ENCODE measurements around the gene MXRA5. TPM values are rescaled to one million over a fixed set of nuclear protein-coding genes. Genes with fewer than 3 reads are reported as not detected.
"Not testable (repeated sequence)": the region's sequence is repeated elsewhere in the genome, so short reads cannot be mapped to it uniquely, and the experiment has no call there.

Gene MXRA5
- total and polyA plus RNA-seq, 4 donors, result 0.55 to 17.0 (median 3.9) TPM

GRCh38 chrX:3286196-3286945 is 60.1 kb downstream of the MXRA5 start:
- ATAC-seq (ENCODE audit: insufficient read depth, low FRiP score), result no peak

GRCh38 chrX:3280706-3281105 is 65.7 kb downstream of the MXRA5 start:
- ATAC-seq (ENCODE audit: insufficient read depth, low FRiP score) (no peak), DNase-seq (no peak)
- H3K4me1 ChIP-seq (ENCODE audit: control insufficient read depth in 5 of 5, insufficient read depth in 5 of 5, low read length in 5 of 5), result no peaks in the 10 kb centered on the region
- peaks cover 0 to 10% (median 3%) of the 10 kb centered on the region in 4 donors for H3K9me3 ChIP-seq (ENCODE audit: control insufficient read depth in 4 of 4, insufficient read depth in 3 of 4, low read length in 3 of 4)
- no peak overlapping the region for H3K27ac ChIP-seq (ENCODE audit: low read depth in 1 of 2, low read length in 1 of 2)
- H3K36me3 ChIP-seq (ENCODE audit: control insufficient read depth in 4 of 4, insufficient read depth in 4 of 4, low read length in 4 of 4), result no peaks in the 10 kb centered on the region
- no peak overlapping the region for H3K4me3 ChIP-seq
- peaks cover 0 to 40% (median 0%) of the 10 kb centered on the region in 3 donors for H3K27me3 ChIP-seq (ENCODE audit: control insufficient read depth in 3 of 3, insufficient read depth in 3 of 3, low read length in 2 of 3)
- WGBS, 2 donors, result 69 to 86% methylated on average over 1 of the region's 1 CpG
- no peak for TF ChIP-seq CTCF (IDR thresholded peaks at IDR 0.05; ENCODE audit: control extremely low read depth, extremely low read depth)
- no peak overlapping the region for H3K9ac ChIP-seq (ENCODE audit: insufficient read depth in 1 of 2, low read length in 2 of 2)

More at GRCh38 chrX:3286196-3286945, 60.1 kb downstream of the MXRA5 start:
- DNase-seq, result no peak
- peaks cover 0 to 2% (median 0%) of the 10 kb centered on the region in 4 donors for H3K9me3 ChIP-seq (ENCODE audit: control insufficient read depth in 4 of 4, insufficient read depth in 3 of 4, low read length in 3 of 4)
- no peak for TF ChIP-seq CTCF (IDR thresholded peaks at IDR 0.05; ENCODE audit: control extremely low read depth, extremely low read depth)
- H3K27ac ChIP-seq (ENCODE audit: low read depth in 1 of 2, low read length in 1 of 2), result no peak overlapping the region
- WGBS, 2 donors, result 74 to 86% methylated on average over 14 of the region's 14 CpGs
- no peaks in the 10 kb centered on the region for H3K36me3 ChIP-seq (ENCODE audit: control insufficient read depth in 4 of 4, insufficient read depth in 4 of 4, low read length in 4 of 4)
- H3K4me1 ChIP-seq (ENCODE audit: control insufficient read depth in 5 of 5, insufficient read depth in 5 of 5, low read length in 5 of 5), result no peaks in the 10 kb centered on the region
- no peak overlapping the region for H3K9ac ChIP-seq (ENCODE audit: insufficient read depth in 1 of 2, low read length in 2 of 2)
- no peak overlapping the region for H3K4me3 ChIP-seq
- peaks cover 0 to 40% (median 0%) of the 10 kb centered on the region in 3 donors for H3K27me3 ChIP-seq (ENCODE audit: control insufficient read depth in 3 of 3, insufficient read depth in 3 of 3, low read length in 2 of 3)

DNA sequence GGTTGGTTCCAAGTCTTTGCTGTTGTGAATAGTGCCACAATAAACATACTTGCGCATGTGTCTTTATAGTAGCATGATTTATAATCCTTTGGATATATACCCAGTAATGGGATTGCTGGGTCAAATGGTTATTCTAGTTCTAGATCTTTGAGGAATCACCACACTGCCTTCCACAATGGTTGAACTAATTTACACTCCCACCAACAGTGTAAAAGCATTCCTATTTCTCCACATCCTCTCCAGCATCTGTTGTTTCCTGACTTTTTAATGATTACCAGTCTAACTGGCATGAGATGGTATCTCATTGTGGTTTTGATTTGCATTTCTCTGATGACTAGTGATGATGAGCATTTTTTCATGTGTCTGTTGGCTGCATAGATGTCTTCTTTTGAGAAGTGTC is 72.8 kb downstream of the MXRA5 start:
- H3K27me3 ChIP-seq (ENCODE audit: control insufficient read depth in 3 of 3, insufficient read depth in 3 of 3, low read length in 2 of 3), result peaks cover 0 to 26% (median 0%) of the 10 kb centered on the region in 3 donors
- WGBS, 2 donors, result 96 to 100% methylated on average over 1 of the region's 1 CpG
- H3K4me3 ChIP-seq; H3K36me3 ChIP-seq (ENCODE audit: control insufficient read depth in 4 of 4, insufficient read depth in 4 of 4, low read length in 4 of 4); H3K9ac ChIP-seq (ENCODE audit: insufficient read depth in 1 of 2, low read length in 2 of 2); H3K4me1 ChIP-seq (ENCODE audit: control insufficient read depth in 5 of 5, insufficient read depth in 5 of 5, low read length in 5 of 5); H3K27ac ChIP-seq (ENCODE audit: low read depth in 1 of 2, low read length in 1 of 2); H3K9me3 ChIP-seq (ENCODE audit: control insufficient read depth in 4 of 4, insufficient read depth in 3 of 4, low read length in 3 of 4); ATAC-seq (ENCODE audit: insufficient read depth, low FRiP score); DNase-seq: not testable (repeated sequence)

- ATAC-seq (ENCODE audit: insufficient read depth, low FRiP score) (peak; percentile 34), DNase-seq (peak in 2 of 3 donors; percentile 14 to 16)
- H3K36me3 ChIP-seq (ENCODE audit: control insufficient read depth in 4 of 4, insufficient read depth in 4 of 4, low read length in 4 of 4), result no peaks in the 10 kb centered on the region
- H3K4me1 ChIP-seq (ENCODE audit: control insufficient read depth in 5 of 5, insufficient read depth in 5 of 5, low read length in 5 of 5), result peaks cover 0 to 1% (median 0%) of the 10 kb centered on the region in 5 donors
- no peak overlapping the region for H3K4me3 ChIP-seq
- H3K27me3 ChIP-seq (ENCODE audit: control insufficient read depth in 3 of 3, insufficient read depth in 3 of 3, low read length in 2 of 3), result peaks cover 0 to 37% (median 0%) of the 10 kb centered on the region in 3 donors
- 22 to 32% methylated on average over 6 of the region's 6 CpGs for WGBS, 2 donors
- no peak overlapping the region for H3K9ac ChIP-seq (ENCODE audit: insufficient read depth in 1 of 2, low read length in 2 of 2)
- H3K27ac ChIP-seq (ENCODE audit: low read depth in 1 of 2, low read length in 1 of 2), result peak overlapping the region in 1 of 2 donors; percentile 21
- no peak for TF ChIP-seq CTCF (IDR thresholded peaks at IDR 0.05; ENCODE audit: control extremely low read depth, extremely low read depth)
- H3K9me3 ChIP-seq (ENCODE audit: control insufficient read depth in 4 of 4, insufficient read depth in 3 of 4, low read length in 3 of 4), result peaks cover 0 to under 1% (median 0%) of the 10 kb centered on the region in 4 donors
Measured at GRCh38 chrX:3271834-3272186, 74.6 kb downstream of the MXRA5 start.

Data from lung (tissue), 12 donors.